T-helper 2 cell treated with Interferon-gamma antibody and Interleukin-4, amounts not matched to agents 5 μg/mL and 100 μg/mL, for 36 hours (primary cell): ENCODE data around the gene SULT1A2.

Experiments used
- DNase-seq: peaks from one replicate; pipeline ENCODE4 v3.0.0; 2021; ENCODE audit warnings: low spot score
- H3K27ac Mint-ChIP-seq: one replicate; pipeline ENCODE4 v1.8.0; 2021; ENCODE audit warnings: mild to moderate bottlenecking, mixed read lengths
- H3K27me3 Mint-ChIP-seq: one replicate; pipeline ENCODE4 v1.8.0; 2021; ENCODE audit warnings: low read depth, mixed read lengths
- H3K36me3 Mint-ChIP-seq: one replicate; pipeline ENCODE4 v1.8.0; 2021; ENCODE audit warnings: low read depth, mixed read lengths
- H3K4me1 Mint-ChIP-seq: one replicate; pipeline ENCODE4 v1.8.0; 2021; ENCODE audit warnings: low read depth, mixed read lengths
- H3K4me3 Mint-ChIP-seq: one replicate; pipeline ENCODE4 v1.8.0; 2022; ENCODE audit warnings: mild to moderate bottlenecking, moderate library complexity, mixed read lengths
- H3K9me3 Mint-ChIP-seq: one replicate; pipeline ENCODE4 v1.8.0; 2021; ENCODE audit warnings: mixed read lengths

The SULT1A2 gene

GRCh38 chr16:28589930-28590329, 6.9 kb downstream of the SULT1A2 start:
- Mint-ChIP-seq H3K36me3 (peaks cover 27% of the 10 kb centered on the region), H3K27me3 (no peaks in the 10 kb centered on the region), H3K27ac (no peak overlapping the region), H3K9me3 (no peaks in the 10 kb centered on the region), H3K4me3 (no peak overlapping the region), H3K4me1 (no peaks in the 10 kb centered on the region)
- DNase-seq: no peak

- H3K4me3 Mint-ChIP-seq: no peak overlapping the region
- H3K27ac Mint-ChIP-seq: no peak overlapping the region
- no peaks in the 10 kb centered on the region for H3K27me3 Mint-ChIP-seq
- H3K36me3 Mint-ChIP-seq: peaks cover 30% of the 10 kb centered on the region
- no peaks in the 10 kb centered on the region for H3K9me3 Mint-ChIP-seq
- no peaks in the 10 kb centered on the region for H3K4me1 Mint-ChIP-seq
- DNase-seq: no peak
Observed at GRCh38 chr16:28589069-28589468, 7.8 kb downstream of the SULT1A2 start.

- DNase-seq: no peak
- Mint-ChIP-seq H3K4me1 (no peaks in the 10 kb centered on the region), H3K9me3 (no peaks in the 10 kb centered on the region), H3K27me3 (no peaks in the 10 kb centered on the region), H3K36me3 (peaks cover 40% of the 10 kb centered on the region), H3K27ac (no peak overlapping the region), H3K4me3 (no peak overlapping the region)
Observed at GRCh38 chr16:28587386-28587785, 9.5 kb downstream of the SULT1A2 start.

- Mint-ChIP-seq H3K27me3 (no peaks in the 10 kb centered on the region), H3K4me3 (no peak overlapping the region), H3K27ac (no peak overlapping the region), H3K4me1 (no peaks in the 10 kb centered on the region), H3K9me3 (no peaks in the 10 kb centered on the region), H3K36me3 (peaks cover 44% of the 10 kb centered on the region)
- no peak for DNase-seq
Observed at GRCh38 chr16:28586466-28586865, 10.4 kb downstream of the SULT1A2 start.

GRCh38 chr16:28585674-28586073, 11.2 kb downstream of the SULT1A2 start:
- Mint-ChIP-seq H3K27ac (no peak overlapping the region), H3K9me3 (no peaks in the 10 kb centered on the region), H3K36me3 (peaks cover 43% of the 10 kb centered on the region), H3K4me3 (no peak overlapping the region), H3K4me1 (no peaks in the 10 kb centered on the region), H3K27me3 (no peaks in the 10 kb centered on the region)
- DNase-seq: no peak

- no peaks in the 10 kb centered on the region for H3K27me3 Mint-ChIP-seq
- no peak overlapping the region for H3K27ac Mint-ChIP-seq
- no peak overlapping the region for H3K4me3 Mint-ChIP-seq
- H3K36me3 Mint-ChIP-seq: peaks cover 33% of the 10 kb centered on the region
- H3K9me3 Mint-ChIP-seq: no peaks in the 10 kb centered on the region
- H3K4me1 Mint-ChIP-seq: no peaks in the 10 kb centered on the region
- no peak for DNase-seq
Observed at GRCh38 chr16:28580726-28581315, 16.0 kb downstream of the SULT1A2 start.

GRCh38 chr16:28575446-28576109, 21.3 kb downstream of the SULT1A2 start:
- Mint-ChIP-seq H3K36me3 (peaks cover 4% of the 10 kb centered on the region), H3K4me1 (peaks cover 2% of the 10 kb centered on the region), H3K27ac (no peak overlapping the region), H3K9me3 (no peaks in the 10 kb centered on the region), H3K27me3 (no peaks in the 10 kb centered on the region), H3K4me3 (no peak overlapping the region)
- no peak for DNase-seq

- DNase-seq: no peak
- H3K36me3 Mint-ChIP-seq: peaks cover 4% of the 10 kb centered on the region
- no peak overlapping the region for H3K4me3 Mint-ChIP-seq
- no peak overlapping the region for H3K27ac Mint-ChIP-seq
- H3K4me1 Mint-ChIP-seq: peaks cover 2% of the 10 kb centered on the region
- no peaks in the 10 kb centered on the region for H3K27me3 Mint-ChIP-seq
- H3K9me3 Mint-ChIP-seq: no peaks in the 10 kb centered on the region
Observed at GRCh38 chr16:28574925-28575324, 21.9 kb downstream of the SULT1A2 start.

GRCh38 chr16:28573738-28574718, 22.8 kb downstream of the SULT1A2 start:
- Mint-ChIP-seq H3K4me3 (no peak overlapping the region), H3K27me3 (no peaks in the 10 kb centered on the region), H3K4me1 (peaks cover 2% of the 10 kb centered on the region)

GRCh38 chr16:28572696-28573510, 23.9 kb downstream of the SULT1A2 start:
- no peak for DNase-seq
- no peak overlapping the region for H3K27ac Mint-ChIP-seq

More at GRCh38 chr16:28573738-28574718, 22.8 kb downstream of the SULT1A2 start:
- Mint-ChIP-seq H3K9me3 (no peaks in the 10 kb centered on the region), H3K36me3 (peaks cover 3% of the 10 kb centered on the region), H3K27ac (no peak overlapping the region)
- no peak for DNase-seq

GRCh38 chr16:28569968-28570752, 26.7 kb downstream of the SULT1A2 start:
- Mint-ChIP-seq H3K9me3 (peaks cover 18% of the 10 kb centered on the region), H3K4me3 (no peak overlapping the region), H3K36me3 (peaks cover 18% of the 10 kb centered on the region), H3K4me1 (peaks cover 2% of the 10 kb centered on the region), H3K27me3 (no peaks in the 10 kb centered on the region), H3K27ac (no peak overlapping the region)
- no peak for DNase-seq

More at GRCh38 chr16:28572696-28573510, 23.9 kb downstream of the SULT1A2 start:
- H3K9me3 Mint-ChIP-seq: no peaks in the 10 kb centered on the region
- H3K4me3 Mint-ChIP-seq: no peak overlapping the region
- H3K4me1 Mint-ChIP-seq: peaks cover 2% of the 10 kb centered on the region
- H3K27me3 Mint-ChIP-seq: no peaks in the 10 kb centered on the region
- peaks cover 3% of the 10 kb centered on the region for H3K36me3 Mint-ChIP-seq

GRCh38 chr16:28569021-28569420, 27.8 kb downstream of the SULT1A2 start:
- Mint-ChIP-seq H3K4me3 (no peak overlapping the region), H3K36me3 (peaks cover 23% of the 10 kb centered on the region)

GRCh38 chr16:28567292-28567691, 29.6 kb downstream of the SULT1A2 start:
- peaks cover 23% of the 10 kb centered on the region for H3K36me3 Mint-ChIP-seq
- no peak overlapping the region for H3K27ac Mint-ChIP-seq
- peaks cover 7% of the 10 kb centered on the region for H3K4me1 Mint-ChIP-seq
- DNase-seq: no peak
- H3K27me3 Mint-ChIP-seq: no peaks in the 10 kb centered on the region
- H3K4me3 Mint-ChIP-seq: no peak overlapping the region
- peaks cover 18% of the 10 kb centered on the region for H3K9me3 Mint-ChIP-seq

More at GRCh38 chr16:28569021-28569420, 27.8 kb downstream of the SULT1A2 start:
- Mint-ChIP-seq H3K27ac (no peak overlapping the region), H3K9me3 (peaks cover 18% of the 10 kb centered on the region), H3K27me3 (no peaks in the 10 kb centered on the region), H3K4me1 (peaks cover 2% of the 10 kb centered on the region)
- DNase-seq: no peak
